Glomerular endothelial cell (primary cell): ENCODE data around the gene ARHGEF7. TPM values are rescaled to one million over a fixed set of nuclear protein-coding genes. Genes with fewer than 3 reads are reported as not detected.

ENCODE experiments used
- DNase-seq: peaks from one replicate; pipeline ENCODE4 v3.0.0-alpha.2; 2011; ENCODE audit warnings: low read depth, low spot score; ENCODE audit errors: extremely low read depth
- total RNA-seq: library from RNA; depleted of rRNA; stranded (reverse); fragments of >200 nt; gene quantifications from 2 replicates; pipeline ENCODE4 v1.2.3, GENCODE V29; 2015

Gene ARHGEF7
- total RNA-seq, 1 donor from 2014 or later = 197 TPM

DNA sequence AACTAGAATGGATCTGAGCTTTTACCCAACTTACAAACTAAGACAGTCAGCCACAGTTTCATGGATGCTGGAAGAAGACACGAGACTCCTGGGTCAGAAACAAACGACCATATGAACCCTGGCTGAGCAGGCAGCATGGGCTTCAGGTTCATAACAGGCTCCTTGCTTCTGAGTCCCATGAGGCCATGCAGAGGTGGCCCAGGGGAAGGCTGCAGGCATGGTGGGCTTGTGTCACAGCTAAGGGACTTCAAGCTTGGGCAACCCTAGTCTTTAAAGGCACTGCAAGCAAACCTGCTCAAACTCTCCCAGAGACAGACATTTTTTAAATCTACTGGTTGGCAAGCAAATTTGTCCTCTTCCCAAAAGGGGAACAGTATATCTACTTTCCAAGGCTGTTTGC lies 5.1 kb upstream of the ARHGEF7 start:
- no peak for DNase-seq

DNA sequence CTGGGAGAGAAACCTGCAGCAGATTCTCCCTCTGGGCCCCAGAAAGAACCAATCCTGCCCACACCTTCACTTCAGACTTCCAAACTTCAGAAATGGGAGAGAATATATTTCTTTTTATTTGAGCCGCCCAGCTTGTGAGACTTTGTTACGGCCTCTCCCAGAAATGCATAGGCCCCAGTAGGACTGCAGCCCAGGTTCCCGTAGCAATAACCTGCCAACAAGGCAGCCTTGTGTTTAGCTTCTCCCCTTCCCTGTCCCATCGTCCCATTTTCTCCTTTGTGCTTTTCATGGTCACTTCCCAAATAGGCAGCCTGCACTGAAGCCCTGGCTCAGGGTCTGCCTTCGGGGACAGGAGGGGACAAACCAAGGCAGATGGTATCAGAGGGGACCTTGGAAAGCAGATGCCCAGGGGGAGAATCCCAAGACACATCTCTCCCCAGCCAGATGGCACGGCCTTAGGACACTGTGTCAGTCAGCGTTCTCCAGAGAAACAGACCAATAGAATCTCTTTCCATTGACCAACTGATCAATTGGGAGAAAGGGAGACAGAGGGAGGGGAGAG lies 3.7 kb upstream of the ARHGEF7 start:
- no peak for DNase-seq

DNA sequence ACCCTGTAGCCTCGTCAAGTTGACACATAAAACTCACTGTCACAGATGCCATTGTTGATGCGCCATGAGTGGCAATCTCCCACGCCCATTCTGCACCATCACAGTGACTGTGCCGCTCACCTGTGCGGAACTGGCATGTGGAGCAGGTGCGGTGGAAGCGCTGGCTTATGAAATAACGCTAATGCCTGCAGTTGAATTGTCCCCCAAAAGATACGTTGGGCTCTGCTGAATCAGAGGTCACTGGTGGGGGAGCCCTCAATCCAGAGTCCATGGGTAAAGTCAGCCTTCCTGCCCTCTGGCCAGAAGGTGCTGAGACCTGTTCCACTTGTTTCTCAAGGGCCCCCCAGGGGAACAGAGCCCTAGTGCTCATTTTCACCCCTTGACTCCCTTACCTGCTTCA lies 2.9 kb upstream of the ARHGEF7 start:
- no peak for DNase-seq

DNA sequence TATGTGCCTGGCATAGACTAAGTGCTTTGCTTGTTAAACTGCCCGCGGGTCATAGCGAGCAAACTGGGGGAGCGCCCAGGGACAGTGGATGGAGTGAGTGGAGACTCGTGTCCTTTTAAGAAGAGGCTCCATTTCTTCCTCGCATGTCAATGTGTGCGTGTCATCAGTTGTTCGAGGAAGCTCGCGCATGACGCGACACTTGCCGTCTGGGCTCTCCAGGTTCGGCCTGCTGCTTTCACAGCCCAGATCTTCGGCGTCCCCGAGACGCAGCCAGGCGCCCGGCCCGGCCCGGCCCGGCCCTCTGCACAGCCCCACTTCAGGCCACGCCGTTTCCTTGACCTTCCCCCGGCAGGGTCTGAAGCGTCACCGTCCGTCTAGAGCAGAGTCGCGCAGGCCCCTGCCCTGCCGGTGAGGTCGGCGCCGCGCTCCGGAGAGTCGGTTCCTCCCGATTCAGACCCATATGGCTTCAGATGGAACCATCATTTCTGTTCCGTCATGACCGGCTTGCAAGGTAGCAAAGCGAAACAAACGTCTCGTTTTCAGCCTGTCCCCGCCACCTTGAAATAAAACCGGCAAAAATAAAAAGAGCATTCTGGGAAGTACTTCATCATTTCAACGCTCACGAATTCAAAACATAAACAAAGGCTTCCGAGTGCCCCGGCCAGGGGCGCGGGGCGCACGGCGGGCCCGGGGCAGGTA lies 599 bp upstream of the ARHGEF7 start:
- no peak for DNase-seq

DNA sequence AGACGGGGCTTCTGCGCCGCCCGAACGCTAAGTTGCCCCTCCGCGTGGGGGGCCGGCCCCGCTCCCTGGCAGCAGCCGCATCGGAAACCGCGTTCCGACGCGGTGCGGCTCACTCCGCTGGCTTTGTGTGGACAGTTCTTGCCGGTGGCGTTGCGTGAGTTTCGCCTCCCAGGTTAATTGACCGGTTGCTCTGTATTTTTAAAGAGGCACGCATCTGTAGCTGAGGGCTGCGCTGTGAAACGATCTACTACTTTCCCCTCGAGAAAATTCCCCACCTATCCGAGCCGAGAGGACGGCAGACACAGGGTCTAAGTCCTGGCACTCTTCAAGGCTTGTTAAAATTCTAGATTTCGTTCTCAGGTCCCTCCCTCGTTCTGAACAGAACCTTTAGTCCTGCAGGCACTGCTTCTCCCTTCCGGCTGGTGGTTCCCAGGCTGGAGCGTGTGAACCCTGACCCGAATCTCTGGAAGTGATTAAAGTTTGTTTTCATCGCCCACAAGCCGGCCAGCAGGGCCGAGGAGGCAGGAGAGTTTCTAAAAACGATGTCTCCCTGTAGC lies 933 bp downstream of the ARHGEF7 start:
- no peak for DNase-seq

DNA sequence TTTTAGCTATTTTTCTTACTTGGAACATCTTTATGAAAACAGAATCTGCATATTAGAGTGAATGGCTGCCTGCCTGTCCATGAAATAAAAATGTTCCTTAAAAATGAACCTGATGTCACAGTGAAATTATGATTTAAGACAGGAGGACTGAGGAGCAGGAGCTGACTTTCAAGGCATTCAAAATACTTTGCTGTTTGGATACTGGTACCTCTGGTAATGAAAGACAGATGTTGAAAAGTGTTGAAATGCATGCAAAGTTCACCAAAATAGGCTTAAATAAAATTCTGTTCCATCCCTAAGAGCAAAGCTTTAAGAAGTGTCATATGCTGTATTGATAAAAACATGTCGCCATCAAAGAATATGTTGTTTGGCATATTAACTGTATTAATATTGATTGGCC lies 1.7 kb downstream of the ARHGEF7 start:
- DNase-seq = no peak

DNA sequence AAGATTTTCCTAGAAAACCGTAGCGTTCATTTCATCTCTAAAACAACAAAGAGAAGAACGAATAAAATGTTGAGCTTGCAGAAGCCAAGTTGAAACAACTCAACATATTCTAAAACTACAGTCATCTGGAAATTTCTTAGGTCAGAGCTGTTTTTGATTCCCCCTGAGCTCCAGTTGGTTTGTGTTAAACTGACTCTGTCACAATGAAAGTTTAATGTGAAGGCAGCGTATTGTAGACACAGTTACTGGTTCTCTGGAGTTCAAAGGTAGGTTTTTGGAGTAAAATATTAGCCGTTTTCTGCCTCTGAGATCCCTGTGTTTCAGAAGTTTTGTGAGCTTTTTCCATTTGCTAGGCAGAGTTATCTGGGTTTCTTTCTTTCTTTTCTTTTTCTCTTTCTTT lies 2.2 kb downstream of the ARHGEF7 start:
- DNase-seq = no peak

DNA sequence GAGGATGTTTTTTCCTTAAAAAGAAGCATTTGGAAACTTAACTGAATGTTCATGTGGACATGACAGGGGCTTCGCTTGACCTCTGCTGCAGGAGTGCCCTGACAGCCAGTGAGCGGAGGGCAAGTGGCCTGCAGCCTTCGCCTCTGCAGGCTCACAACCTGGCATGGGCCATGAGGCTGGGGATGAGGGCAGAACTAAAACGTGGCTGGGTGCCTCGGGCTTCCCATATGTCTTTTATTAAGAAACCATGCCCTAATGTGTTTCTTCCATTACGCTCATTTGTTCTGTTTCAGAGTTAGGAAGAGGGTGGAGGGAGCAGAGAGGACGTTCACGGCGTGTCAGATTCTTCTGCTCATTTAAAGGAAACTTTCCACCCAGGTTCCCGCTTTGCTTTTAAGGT lies 2.9 kb downstream of the ARHGEF7 start:
- DNase-seq = no peak

DNA sequence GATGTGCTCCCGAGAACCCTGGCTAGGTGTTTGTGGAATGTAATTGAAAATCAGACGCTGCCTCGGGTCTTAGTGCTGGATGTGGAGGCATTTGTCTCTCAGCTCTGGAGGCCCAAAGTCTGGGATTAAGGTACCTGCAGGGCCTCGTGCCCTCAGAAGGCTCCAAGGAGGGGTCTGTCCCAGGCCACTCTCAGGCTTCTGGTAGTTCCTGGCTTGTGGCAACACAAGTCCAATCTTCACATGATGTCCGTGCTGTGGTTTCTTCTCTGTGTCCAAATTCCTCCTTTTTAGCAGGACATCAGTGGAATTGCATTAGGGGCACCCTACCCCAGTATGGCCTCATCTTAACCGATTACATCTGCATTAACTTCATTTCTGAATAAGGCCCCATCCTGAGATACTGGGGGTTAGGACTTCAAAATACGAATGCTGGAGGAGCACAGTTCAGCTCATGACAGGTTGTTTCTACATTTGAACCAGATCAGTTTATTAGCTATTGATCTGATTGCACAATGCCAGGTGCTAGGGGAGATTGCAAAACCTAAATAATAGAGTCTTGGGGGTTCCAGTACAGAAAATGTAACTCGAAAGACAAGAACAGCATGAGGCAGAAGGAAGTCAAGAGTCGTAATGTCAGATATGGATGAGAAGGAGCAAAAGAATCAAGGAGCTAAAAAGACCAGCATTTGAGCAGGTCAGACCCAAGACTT lies 3.9 kb downstream of the ARHGEF7 start:
- DNase-seq = no peak

DNA sequence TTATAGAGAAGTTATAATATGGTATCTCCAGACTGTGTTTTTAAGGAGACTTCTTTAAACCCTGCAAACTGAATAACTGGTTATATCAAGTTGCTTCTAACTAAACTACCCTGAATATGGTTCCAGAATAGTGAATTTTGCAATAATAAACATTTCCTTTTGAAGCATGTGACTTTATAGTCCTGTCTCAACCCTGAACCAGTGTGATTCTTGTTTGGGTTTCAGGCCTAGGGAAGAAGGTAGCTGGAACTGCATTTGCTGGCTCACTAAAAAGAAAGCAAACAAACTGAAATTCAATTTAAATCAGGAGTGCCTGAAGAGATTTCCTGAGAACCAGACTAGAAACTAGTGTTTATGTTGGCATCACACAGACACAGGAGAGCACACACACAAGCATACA lies 4.9 kb downstream of the ARHGEF7 start:
- no peak for DNase-seq

DNA sequence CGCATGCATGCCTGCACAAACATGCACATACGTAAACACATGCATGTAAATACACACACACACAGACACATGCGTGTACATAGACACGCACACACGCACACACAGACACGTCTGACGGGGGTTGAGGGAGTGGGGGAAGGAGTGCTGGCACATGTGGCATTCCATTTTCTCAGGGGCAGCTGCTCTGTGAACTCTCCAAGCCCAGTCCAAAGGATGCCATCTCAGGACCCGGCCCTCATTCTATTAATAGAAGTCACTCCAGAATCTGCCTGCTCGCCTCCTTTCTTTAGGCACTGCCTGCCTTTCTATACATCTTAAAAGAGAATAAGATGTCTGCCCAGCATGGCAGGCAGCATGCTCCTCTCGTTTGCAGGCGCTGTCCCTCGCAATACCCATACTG lies 5.3 kb downstream of the ARHGEF7 start:
- DNase-seq = no peak

DNA sequence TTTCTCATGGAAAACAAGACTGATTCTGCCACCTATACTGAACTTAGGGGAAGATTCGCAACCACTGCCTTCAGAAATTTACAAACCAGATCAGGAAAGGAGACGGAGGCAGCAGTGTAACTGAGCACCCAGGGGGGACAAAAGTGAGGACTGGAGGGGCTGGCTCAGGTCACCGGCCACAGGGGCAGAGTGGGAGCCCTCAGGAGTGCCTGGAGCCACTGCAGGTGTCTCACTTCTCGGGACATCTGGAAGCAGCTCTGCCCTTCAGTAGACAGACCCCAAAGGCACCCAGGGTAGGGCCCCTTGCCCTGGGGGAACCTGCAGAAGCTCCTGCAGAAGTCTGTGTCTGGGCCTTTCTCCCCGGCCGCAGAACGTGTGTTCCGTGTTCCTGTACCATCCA lies 5.8 kb downstream of the ARHGEF7 start:
- DNase-seq = no peak

DNA sequence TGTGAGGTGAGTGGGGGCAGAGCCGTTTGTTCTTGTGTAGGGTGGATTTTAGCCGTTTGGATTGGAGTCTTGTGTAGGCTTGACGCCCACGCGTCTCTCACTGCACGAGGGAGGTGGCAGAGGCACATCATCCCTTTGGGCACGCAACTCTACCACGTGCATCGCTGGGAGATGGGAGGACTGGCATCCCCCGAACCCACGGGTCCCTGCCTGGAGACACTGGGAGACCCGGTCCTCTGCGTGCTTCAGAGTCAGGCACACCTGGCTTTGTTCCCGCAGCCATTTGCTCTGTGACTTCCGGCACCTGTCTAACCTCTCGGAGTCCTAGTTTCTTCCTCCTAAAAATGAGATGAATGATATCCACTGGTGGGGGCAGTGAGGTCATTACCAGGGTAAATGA lies 6.4 kb downstream of the ARHGEF7 start:
- no peak for DNase-seq

DNA sequence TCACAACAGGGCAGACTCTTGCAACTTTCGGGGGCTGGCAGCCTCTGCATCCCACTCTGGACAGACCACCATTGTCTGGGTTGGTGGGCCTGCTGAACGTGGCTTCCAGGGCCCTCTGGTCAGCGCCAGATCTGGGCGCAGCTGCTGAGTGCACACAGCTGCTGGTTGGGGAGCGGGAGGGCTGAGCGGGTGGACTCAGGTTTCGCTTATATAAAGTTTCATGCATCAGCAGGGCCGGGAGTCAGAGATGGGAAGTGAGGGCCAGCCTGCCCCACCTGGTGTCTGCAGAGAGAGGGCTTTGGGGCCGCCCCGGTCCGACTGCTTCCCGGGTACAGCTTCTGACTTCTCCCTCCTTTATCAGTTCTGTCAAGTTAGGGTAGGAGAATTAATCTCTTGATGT lies 6.9 kb downstream of the ARHGEF7 start:
- no peak for DNase-seq

DNA sequence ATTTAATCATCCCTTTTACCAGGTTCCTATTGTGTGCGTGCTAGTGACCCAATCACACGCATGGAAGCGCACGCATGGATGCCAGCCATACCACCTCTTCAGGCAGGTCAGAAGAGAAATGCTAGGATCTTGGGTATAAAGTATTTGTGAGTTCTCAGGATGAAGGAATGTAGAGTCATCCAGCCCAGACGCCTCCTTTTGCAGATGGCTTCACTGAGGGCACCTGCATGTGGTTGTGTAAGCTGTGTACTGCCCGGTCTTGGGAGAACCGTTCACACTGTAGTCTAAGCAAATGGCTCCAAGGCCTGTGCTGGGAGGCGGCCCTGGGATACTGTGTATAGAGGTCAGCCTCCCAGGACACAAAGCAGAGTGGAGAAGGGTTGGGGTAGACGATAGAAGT lies 7.5 kb downstream of the ARHGEF7 start:
- no peak for DNase-seq

DNA sequence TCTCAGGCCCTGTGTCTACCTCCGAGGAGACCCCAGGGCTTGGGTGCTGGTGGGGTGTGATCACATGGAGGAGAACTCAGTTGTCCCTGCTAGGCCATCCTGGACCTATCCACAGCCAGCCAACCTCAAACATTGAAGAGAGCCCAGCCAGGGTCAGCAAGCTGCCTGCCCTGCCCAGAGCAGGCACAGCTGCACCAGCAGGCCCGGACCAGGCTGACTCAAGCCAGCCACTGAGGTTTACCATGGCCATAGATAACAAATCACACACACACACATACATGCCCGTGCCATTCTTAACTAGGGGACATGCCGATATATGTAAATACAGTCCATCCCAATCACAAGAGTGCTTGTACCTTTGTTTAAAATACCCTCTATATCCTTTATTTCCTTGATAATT lies 8.1 kb downstream of the ARHGEF7 start:
- no peak for DNase-seq

DNA sequence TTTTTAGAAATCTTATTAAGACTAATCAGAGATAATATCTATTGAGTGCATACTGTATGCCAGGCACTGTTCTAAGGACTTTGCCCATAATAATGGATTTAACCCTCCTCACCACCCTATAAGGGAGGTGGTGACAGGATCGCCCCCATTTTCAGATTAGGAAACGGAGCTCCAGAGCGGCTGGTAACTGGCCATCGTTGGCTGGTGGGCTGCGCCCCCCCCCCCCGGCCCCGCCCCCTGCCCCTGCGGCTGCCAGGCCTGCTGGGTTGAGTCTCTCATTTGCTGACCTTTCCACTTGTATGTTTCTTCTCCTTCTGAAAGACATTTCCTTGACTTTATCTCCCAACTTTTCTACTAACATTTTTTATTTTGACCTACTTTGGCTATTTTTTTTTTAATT lies 8.5 kb downstream of the ARHGEF7 start:
- no peak for DNase-seq

DNA sequence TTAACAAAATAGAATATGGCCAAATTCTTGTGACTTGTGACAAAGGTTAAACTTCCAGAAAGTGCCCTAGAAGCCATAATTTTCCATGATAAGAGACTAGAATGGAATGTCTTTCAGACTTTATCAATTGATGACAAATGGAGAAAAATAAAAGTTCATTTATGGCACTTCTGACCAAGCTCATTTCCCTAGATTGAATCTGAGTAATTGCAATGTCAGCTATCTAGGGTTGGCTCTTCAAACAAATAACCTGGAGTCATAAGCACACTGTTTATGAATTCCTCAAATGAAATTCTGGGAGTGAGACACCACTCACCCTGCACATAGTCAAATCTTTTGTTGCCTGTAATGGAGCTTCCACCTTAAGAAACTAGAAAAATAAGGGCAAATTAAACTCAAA lies 11.4 kb downstream of the ARHGEF7 start:
- no peak for DNase-seq

DNA sequence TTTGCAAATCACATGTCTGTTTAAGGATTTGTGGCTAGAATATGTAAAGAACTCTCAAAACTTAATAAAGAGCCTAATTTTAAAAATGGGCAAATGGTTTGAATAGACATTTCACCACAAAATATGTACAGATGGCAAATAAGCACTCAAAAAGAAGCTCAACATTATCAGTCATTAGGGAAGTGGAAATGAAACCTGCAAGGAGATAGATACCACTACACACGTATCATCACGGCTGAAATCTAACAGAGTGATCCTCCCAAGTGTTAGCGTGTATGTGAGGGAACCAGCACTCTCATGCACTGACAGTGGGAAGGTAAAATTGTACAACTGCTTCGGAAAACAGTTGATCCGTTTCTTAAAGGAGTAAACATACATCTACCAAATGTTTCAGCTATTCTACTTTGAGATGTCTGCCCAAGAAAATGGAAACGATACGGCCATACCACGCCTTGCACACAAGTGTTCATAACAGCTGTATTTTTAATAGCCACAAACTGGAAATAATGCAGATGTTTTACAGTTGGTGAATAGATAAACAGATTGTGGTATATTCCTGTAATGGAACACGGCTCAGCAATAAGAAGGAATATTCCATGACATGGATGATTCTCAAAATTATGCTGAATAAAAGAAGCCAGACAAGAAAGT lies 14.5 kb downstream of the ARHGEF7 start:
- DNase-seq = no peak

DNA sequence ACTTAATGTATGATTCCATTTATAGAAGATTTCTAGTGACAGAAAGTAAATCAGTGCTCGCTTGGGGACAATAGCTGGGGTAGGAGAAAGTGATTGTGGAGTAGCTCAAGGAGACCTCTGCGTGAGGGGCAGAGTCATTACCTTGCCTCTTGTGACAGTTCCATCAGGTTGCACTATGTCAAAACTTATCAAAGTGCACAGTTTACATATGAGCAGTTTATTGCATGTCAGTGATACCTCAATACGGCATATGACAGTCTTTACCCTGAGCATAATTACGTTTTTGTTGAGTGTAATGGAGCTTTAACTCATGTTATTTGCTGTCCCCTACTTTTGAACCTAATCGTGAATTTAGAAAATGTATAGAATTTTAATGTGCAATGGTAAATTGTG lies 15.0 kb downstream of the ARHGEF7 start:
- DNase-seq = no peak

DNA sequence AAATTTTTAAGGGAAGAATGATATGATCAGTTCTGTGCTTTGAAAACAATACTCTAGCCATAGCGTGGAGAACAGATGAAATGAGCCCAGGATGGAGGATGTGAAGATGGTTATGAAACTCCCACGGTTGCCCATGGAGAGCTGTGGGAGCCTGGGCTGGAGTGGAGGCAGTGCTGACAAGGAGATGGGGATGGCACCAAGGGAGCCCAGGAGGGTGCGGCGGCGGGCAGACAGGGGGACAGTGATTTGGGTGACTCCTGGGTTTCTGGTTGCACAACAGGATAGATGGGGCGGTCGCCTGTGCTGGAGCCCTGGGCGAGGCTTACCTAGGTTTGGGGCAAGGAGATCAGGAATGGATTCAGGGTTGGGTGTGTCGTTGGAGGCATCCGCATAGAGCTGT lies 15.9 kb downstream of the ARHGEF7 start:
- no peak for DNase-seq

DNA sequence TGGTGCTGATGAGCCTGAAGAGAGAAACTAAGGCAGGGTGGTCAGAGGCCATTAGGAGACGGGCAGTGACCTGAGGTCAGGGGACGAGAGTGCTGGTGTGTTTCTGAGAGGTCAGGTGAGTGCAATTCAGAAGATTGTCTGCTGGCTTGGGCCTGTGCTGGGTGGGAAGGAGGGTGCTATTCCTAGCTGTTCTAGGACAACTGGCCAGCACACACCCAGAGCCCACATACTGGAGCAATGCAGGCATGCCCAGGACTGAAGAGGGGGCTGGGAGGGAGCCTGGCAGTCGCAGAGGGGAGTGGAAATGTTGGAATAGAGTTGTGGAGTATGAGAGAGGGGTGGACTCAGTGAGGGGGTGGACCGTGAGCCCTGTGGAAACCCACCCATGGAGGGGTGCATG lies 16.5 kb downstream of the ARHGEF7 start:
- no peak for DNase-seq
